Measurements from ENCODE around the gene BCAN. TPM values are rescaled to one million over a fixed set of nuclear protein-coding genes. Genes with fewer than 3 reads are reported as not detected.

Gene BCAN
- total RNA-seq, 1 donor from 2014 or later: not detected

DNA sequence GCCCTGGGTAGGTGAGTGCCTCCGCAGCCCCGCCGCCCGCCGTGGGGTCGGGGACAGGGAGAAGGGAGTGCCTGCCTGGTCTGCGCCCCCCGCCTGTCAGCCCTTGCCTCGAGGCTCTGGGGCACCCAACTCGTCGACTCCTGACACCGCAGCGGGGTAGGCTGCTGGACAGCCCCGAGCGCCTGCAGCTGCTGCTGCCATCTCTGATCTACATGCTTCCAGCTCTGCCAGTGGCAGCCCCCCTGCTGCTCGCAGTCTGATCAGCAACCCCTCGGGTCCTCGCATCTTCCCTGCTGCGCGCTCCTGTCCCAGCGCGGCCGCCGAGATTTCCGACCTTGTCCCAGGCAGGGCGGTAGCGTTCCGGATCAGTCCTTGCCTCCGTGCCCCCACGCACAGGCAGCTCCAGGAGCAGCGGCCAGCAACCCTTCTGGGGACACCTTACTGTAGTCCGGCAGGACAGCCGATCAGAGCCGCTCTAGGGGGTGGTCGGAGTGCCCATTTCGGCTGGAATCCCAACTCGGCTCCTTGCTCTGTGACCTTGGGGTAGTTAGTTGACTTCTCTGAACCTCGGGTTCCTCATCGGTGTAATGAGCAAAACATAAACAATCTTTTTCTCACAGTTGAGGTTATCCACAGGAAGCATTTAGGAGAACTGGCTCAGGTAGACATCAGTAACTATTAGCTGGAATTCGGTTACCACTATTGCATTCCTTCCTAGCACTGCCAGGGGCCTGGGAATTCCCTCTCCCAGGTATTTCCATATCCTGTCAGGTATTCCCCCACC is 540 bp downstream of the BCAN start:
- intact Hi-C loops (cut with micrococcal nuclease): loop anchor here (1.0 to 2.0 kb wide), 2 partner anchors 15 to 16 kb away; no protein-coding TSS in a partner anchor

DNA sequence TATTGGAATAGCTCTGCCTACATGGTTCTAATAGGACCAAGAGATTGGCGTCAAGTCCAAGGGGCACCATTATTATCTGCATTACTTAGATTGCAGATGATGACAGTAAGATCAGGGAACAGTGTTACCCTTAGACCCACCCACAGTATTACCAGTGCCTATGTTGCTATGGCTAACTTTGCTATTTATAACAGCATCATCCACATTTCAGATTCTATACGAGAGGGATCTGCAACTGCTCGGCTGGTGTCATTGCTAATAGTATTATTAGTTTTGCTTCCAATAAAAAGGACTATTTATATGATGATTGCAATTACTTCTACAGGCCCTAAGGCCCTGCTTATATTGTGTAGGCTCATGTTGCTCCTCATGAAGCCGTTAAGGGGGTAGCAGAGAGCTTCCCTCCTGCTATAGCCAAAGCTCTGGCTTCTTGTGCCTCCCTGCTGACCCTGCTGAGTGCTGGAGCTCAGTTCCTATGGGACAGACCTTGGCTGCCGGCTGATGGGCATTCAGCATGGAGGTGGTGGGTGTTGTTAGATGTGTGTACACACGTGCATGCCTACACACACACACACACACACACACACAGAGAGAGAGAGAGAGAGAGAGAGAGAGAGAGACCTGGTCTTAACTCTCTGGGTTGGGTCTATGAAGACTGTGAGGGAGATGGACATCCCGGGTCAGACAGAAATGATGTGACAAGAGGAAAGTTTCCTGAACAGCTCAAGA is 1.3 kb downstream of the BCAN start:
- intact Hi-C loops (cut with micrococcal nuclease): loop anchor here (1.0 to 2.0 kb wide), 2 partner anchors 14 to 16 kb away; no protein-coding TSS in a partner anchor

DNA sequence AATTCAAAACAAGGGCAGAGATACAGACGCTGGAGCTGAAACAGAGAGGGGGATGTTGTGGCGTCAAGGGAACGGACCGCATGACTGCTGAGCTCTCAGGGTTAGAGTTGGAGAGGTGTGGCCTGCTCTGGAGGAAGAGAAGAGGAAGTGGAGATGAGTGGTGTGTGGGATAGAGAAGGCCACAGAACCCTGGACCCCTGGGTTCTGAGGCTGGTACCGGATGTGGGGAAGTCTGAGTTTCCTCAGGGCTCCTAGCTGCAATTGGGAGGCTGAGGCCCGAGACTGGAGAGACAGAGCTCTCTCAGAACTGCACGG is 1.8 kb downstream of the BCAN start:
- intact Hi-C loops (cut with micrococcal nuclease): loop anchor here (1.0 to 2.0 kb wide), 2 partner anchors 14 to 17 kb away; no protein-coding TSS in a partner anchor

GRCh38 chr1:156644146-156644545 is 2.2 kb downstream of the BCAN start:
- intact Hi-C loops (cut with micrococcal nuclease): no loop called here

- intact Hi-C loops (cut with micrococcal nuclease): no loop called here
Measured at GRCh38 chr1:156644640-156645039, 2.7 kb downstream of the BCAN start.

- intact Hi-C loops (cut with micrococcal nuclease): no loop called here
Measured at GRCh38 chr1:156645056-156645455, 3.1 kb downstream of the BCAN start.

- intact Hi-C loops (cut with micrococcal nuclease): no loop called here
Measured at GRCh38 chr1:156645666-156646065, 3.7 kb downstream of the BCAN start.

GRCh38 chr1:156646738-156647211 is 4.9 kb downstream of the BCAN start:
- intact Hi-C loops (cut with micrococcal nuclease): no loop called here

- intact Hi-C loops (cut with micrococcal nuclease): no loop called here
Measured at GRCh38 chr1:156647351-156647750, 5.4 kb downstream of the BCAN start.

GRCh38 chr1:156648496-156648895 is 6.6 kb downstream of the BCAN start:
- intact Hi-C loops (cut with micrococcal nuclease): no loop called here

- intact Hi-C loops (cut with micrococcal nuclease): no loop called here
Measured at GRCh38 chr1:156648951-156649350, 7.0 kb downstream of the BCAN start.

DNA sequence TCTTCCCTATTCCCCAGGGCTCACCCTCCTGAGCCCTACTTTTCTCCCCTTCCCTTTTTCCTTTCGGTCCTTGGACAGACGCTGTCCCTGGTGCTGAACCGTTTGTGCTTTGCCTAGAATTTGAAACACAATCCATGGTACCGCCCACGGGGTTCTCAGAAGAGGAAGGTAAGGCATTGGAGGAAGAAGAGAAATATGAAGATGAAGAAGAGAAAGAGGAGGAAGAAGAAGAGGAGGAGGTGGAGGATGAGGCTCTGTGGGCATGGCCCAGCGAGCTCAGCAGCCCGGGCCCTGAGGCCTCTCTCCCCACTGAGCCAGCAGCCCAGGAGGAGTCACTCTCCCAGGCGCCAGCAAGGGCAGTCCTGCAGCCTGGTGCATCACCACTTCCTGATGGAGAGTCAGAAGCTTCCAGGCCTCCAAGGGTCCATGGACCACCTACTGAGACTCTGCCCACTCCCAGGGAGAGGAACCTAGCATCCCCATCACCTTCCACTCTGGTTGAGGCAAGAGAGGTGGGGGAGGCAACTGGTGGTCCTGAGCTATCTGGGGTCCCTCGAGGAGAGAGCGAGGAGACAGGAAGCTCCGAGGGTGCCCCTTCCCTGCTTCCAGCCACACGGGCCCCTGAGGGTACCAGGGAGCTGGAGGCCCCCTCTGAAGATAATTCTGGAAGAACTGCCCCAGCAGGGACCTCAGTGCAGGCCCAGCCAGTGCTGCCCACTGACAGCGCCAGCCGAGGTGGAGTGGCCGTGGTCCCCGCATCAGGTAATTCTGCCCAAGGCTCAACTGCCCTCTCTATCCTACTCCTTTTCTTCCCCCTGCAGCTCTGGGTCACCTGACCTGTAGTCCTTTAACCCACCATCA is 10.4 kb downstream of the BCAN start:
- intact Hi-C loops (cut with micrococcal nuclease): no loop called here

- intact Hi-C loops (cut with micrococcal nuclease): no loop called here
Measured at GRCh38 chr1:156652992-156653355, 11.1 kb downstream of the BCAN start.

DNA sequence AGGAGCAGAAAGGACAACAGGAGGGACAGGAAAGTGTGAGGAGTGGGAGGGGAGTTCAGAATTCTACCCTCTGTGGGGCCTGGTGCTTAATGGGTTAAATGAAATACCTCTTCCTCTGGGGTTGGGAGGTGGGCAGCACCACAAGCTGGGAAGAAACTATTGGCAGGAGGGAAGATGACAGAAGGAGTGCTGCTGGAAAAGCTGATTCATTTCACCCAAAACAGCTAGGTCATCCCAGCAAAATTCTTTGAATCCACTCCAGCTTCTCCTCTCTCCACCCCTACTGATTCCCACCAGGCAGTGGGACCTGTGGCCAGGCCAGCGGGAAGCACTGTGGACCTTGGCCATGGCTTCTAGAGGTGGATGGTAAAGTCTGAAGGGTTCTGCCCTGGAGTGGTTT is 12.8 kb downstream of the BCAN start:
- intact Hi-C loops (cut with micrococcal nuclease): no loop called here

- intact Hi-C loops (cut with micrococcal nuclease): no loop called here
Measured at GRCh38 chr1:156655151-156655903, 13.4 kb downstream of the BCAN start.

- intact Hi-C loops (cut with micrococcal nuclease): no loop called here
Measured at GRCh38 chr1:156655904-156656516, 14.1 kb downstream of the BCAN start.

- intact Hi-C loops (cut with micrococcal nuclease): loop anchor here (1.0 kb wide), 2 partner anchors 14 to 31 kb away; no protein-coding TSS in a partner anchor
Measured at GRCh38 chr1:156656806-156657740, 15.2 kb downstream of the BCAN start.

DNA sequence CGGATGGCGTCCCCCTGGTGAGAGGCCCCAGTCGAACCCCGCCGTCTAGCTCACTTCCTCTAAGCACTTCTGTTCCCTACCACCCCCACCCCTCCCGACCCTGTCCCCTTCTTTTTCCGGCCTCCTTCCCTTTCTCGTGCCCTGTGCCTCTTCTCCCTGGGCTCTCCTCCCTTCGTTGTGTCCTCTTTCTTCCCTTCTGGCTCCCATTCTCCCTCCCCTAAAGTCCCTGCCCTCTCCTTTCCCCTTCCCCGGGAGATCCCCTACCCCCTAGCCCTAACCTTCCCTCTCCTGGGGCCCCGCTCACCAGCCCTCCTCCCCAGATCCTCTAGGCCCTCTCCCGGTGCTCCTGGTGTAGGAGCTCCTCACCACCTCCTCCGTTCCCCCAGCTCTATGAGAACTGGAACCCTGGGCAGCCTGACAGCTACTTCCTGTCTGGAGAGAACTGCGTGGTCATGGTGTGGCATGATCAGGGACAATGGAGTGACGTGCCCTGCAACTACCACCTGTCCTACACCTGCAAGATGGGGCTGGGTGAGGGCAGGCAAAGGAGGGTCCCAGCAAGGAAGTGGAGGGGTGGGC is 15.9 kb downstream of the BCAN start:
- intact Hi-C loops (cut with micrococcal nuclease): loop anchor here (1.0 kb wide), 2 partner anchors 15 to 32 kb away; no protein-coding TSS in a partner anchor

DNA sequence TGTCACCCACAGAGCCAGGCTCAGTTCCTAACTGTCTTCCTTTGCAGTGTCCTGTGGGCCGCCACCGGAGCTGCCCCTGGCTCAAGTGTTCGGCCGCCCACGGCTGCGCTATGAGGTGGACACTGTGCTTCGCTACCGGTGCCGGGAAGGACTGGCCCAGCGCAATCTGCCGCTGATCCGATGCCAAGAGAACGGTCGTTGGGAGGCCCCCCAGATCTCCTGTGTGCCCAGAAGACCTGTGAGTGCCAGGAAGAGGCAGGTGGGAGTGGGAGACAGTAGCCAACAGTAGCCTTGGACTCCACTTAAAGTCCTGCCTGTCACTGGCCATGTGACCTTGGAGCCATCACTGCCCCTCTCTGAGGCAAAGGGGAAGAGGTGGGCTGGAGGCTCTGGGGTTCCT is 16.6 kb downstream of the BCAN start:
- intact Hi-C loops (cut with micrococcal nuclease): no loop called here
